PC-9 (cell line): ENCODE data around the gene MYBPHL. TPM values are rescaled to one million over a fixed set of nuclear protein-coding genes. Genes with fewer than 3 reads are reported as not detected.

ENCODE experiments used
- BruUV-seq: library from RNA; stranded (reverse); fragments of 400-500 nt; replicated peaks from 2 replicates; lab custom pipeline; 2021; lab: Mats Ljungman, UMichigan
- CTCF ChIA-PET: fragments of 300-600 bp; sonication (Branson Sonifier 250); formaldehyde crosslinking; loops from one replicate; lab custom pipeline; 2022; ENCODE audit warnings: antibody characterized with exemption; lab: Charles Lee
- POLR2A ChIA-PET: fragments of 300-600 bp; sonication (Branson Sonifier 250); formaldehyde crosslinking; loops from one replicate; lab custom pipeline; 2022; ENCODE audit warnings: antibody characterized with exemption; ENCODE audit not compliant: unreplicated experiment; lab: Charles Lee
- DNase-seq, 2 experiments: peaks; one replicate each; pipeline versions ENCODE4 v3.0.0 to v3.0.0-alpha.2; 2015 to 2022; ENCODE audit warnings: mixed read lengths in 1 of 2
- H2AFZ ChIP-seq: fragments of 200-600 bp; sonication (generic); 2 replicates; pipeline ENCODE4 v1.8.1; 2017; ENCODE audit warnings: antibody characterized with exemption
- H3F3A ChIP-seq: fragments of 200-600 bp; sonication (generic); 2 replicates; pipeline ENCODE4 v1.8.1; 2017; ENCODE audit warnings: antibody characterized with exemption, mild to moderate bottlenecking, low read depth; ENCODE audit not compliant: insufficient read depth
- H3K27ac ChIP-seq: fragments of 200-600 bp; sonication (generic); 2 replicates; pipeline ENCODE4 v1.6.1; 2016; ENCODE audit warnings: mixed run types
- H3K27me3 ChIP-seq: fragments of 200-600 bp; sonication (generic); 2 replicates; pipeline ENCODE4 v1.6.1; 2016; ENCODE audit warnings: low read depth, mixed run types; ENCODE audit not compliant: insufficient read depth
- H3K36me3 ChIP-seq: fragments of 200-600 bp; sonication (generic); 2 replicates; pipeline ENCODE4 v1.6.1; 2016; ENCODE audit warnings: low read depth, mixed run types
- H3K4me1 ChIP-seq: fragments of 200-600 bp; sonication (generic); replicated peaks from 2 replicates; pipeline ENCODE4 v1.6.1; 2016; ENCODE audit warnings: mixed run types; ENCODE audit not compliant: insufficient read depth
- H3K4me2 ChIP-seq: fragments of 200-600 bp; sonication (generic); 2 replicates; pipeline ENCODE4 v1.6.1; 2017; ENCODE audit warnings: mixed run types
- H3K4me3 ChIP-seq: fragments of 200-600 bp; sonication (generic); 2 replicates; pipeline ENCODE4 v1.6.1; 2016; ENCODE audit warnings: mixed run types
- H3K79me2 ChIP-seq: fragments of 200-600 bp; sonication (generic); 2 replicates; pipeline ENCODE4 v1.6.1; 2017; ENCODE audit warnings: low read depth, mixed run types
- H3K9me2 ChIP-seq: fragments of 200-600 bp; sonication (generic); 2 replicates; pipeline ENCODE4 v1.8.1; 2017; ENCODE audit warnings: mild to moderate bottlenecking; ENCODE audit not compliant: insufficient read depth
- H3K9me3 ChIP-seq: fragments of 200-600 bp; sonication (generic); 2 replicates; pipeline ENCODE4 v1.8.1; 2016; ENCODE audit warnings: low read depth; ENCODE audit not compliant: insufficient read depth
- H4K20me1 ChIP-seq: fragments of 200-600 bp; sonication (generic); 2 replicates; pipeline ENCODE4 v1.8.1; 2017; ENCODE audit not compliant: insufficient read depth
- EZH2 ChIP-seq: fragments of 200-600 bp; sonication (generic); IDR thresholded peaks from 2 replicates; pipeline ENCODE4 v1.8.0; 2017; ENCODE audit warnings: antibody characterized with exemption, low read depth
- intact Hi-C: fragments of 100-400 bp; cut with micrococcal nuclease; formaldehyde crosslinking; loops from one replicate; pipeline ENCODE4 v1.10.0; 2022; ENCODE audit not compliant: unreplicated experiment
- total RNA-seq: library from RNA; stranded (reverse); gene quantifications from 2 replicates; pipeline ENCODE4 v1.2.3, GENCODE V29; 2021
- TF ChIP-seq, protein P1 (sequence below): fragments of 200-600 bp; sonication (generic); conservative IDR thresholded peaks from 2 replicates; pipeline ENCODE4 v1.6.1; 2017; ENCODE audit warnings: mixed run types, antibody characterized with exemption, mild to moderate bottlenecking, moderate library complexity

MYBPHL gene
- total RNA-seq, 1 experiment from 2014 or later, result not detected

DNA sequence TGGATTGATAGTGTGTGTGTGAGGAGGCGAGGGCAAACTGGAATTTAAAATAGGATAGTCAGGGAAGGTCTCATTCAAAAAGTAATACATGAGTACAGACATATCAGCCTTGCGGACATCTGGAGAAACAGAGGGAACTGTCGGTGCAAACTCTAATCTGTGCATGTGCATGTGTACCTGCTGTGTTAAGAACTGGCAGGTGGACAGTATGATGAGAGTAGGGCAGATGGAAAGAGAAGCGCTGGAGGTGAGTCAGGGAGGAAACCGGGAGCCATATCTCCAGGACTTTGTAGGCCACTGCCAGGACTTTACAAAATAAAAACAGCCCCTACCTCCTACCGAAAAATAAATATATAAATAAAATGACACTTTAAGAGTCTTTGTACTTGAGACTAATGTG, 31.3 kb upstream of the MYBPHL start:
- Histone ChIP-seq H2AFZ (no peak overlapping the region), H3K79me2 (no peaks in the 10 kb centered on the region), H3F3A (no peaks in the 10 kb centered on the region; the same call in 1 of the 2 replicates), H3K27me3 (no peaks in the 10 kb centered on the region), H3K27ac (no peak overlapping the region), H3K4me3 (no peak overlapping the region), H3K36me3 (peaks cover 13% of the 10 kb centered on the region), H4K20me1 (no peaks in the 10 kb centered on the region), H3K9me3 (no peaks in the 10 kb centered on the region), H3K4me1 (no peaks in the 10 kb centered on the region), H3K4me2 (no peak overlapping the region), H3K9me2 (no peaks in the 10 kb centered on the region)
- intact Hi-C loops, result no loop called here
- TF ChIP-seq, protein P1, sequence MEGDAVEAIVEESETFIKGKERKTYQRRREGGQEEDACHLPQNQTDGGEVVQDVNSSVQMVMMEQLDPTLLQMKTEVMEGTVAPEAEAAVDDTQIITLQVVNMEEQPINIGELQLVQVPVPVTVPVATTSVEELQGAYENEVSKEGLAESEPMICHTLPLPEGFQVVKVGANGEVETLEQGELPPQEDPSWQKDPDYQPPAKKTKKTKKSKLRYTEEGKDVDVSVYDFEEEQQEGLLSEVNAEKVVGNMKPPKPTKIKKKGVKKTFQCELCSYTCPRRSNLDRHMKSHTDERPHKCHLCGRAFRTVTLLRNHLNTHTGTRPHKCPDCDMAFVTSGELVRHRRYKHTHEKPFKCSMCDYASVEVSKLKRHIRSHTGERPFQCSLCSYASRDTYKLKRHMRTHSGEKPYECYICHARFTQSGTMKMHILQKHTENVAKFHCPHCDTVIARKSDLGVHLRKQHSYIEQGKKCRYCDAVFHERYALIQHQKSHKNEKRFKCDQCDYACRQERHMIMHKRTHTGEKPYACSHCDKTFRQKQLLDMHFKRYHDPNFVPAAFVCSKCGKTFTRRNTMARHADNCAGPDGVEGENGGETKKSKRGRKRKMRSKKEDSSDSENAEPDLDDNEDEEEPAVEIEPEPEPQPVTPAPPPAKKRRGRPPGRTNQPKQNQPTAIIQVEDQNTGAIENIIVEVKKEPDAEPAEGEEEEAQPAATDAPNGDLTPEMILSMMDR, result no peak
- TF ChIP-seq EZH2, result no peak
- POLR2A ChIA-PET, result interaction anchor here (0.7 kb wide), 1 partner anchor 19 kb away, joined by 3 read pairs; no protein-coding TSS in a partner anchor
- BruUV-seq, result no TSS peak
- DNase-seq, result no peak
- CTCF ChIA-PET, result no interaction called here

DNA sequence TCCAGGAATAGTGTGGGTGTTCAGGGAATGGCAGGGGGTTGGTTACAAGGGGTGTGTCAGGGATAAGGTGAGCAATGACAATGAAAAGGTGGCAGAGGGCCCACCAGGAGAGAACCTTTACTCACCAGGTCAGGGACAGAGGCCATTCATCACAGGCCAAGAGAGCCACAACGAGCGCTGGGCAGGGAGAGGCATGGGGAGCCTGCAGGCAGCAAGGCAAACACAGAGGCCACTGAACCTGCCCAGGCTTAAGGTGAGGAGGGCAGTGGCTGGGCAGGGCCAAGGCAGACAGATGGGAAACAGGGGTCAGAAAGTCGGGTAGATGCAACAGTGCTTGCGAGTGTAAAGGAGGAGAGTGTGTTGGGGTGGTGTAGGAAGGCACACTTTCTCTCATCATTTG, 28.3 kb upstream of the MYBPHL start:
- no peak overlapping the region for H3K4me2 ChIP-seq
- H3K4me1 ChIP-seq, result no peaks in the 10 kb centered on the region
- POLR2A ChIA-PET, result no interaction called here
- no peaks in the 10 kb centered on the region for H3F3A ChIP-seq
- intact Hi-C loops, result no loop called here
- H3K79me2 ChIP-seq, result no peaks in the 10 kb centered on the region
- no peaks in the 10 kb centered on the region for H3K9me2 ChIP-seq
- no peaks in the 10 kb centered on the region for H4K20me1 ChIP-seq
- CTCF ChIA-PET, result interaction anchor here (0.6 to 0.7 kb wide), 2 partner anchors 52 to 867 kb away, joined by 3 to 5 read pairs; no protein-coding TSS in a partner anchor
- peaks cover 12% of the 10 kb centered on the region for H3K9me3 ChIP-seq
- no peaks in the 10 kb centered on the region for H3K27me3 ChIP-seq
- TF ChIP-seq EZH2, result no peak
- TF ChIP-seq, protein P1, result no peak
- no peak overlapping the region for H3K27ac ChIP-seq
- no peak overlapping the region for H3K4me3 ChIP-seq
- H3K36me3 ChIP-seq, result peaks cover 14% of the 10 kb centered on the region
- no peak overlapping the region for H2AFZ ChIP-seq
- BruUV-seq, result no TSS peak
- DNase-seq, result no peak

DNA sequence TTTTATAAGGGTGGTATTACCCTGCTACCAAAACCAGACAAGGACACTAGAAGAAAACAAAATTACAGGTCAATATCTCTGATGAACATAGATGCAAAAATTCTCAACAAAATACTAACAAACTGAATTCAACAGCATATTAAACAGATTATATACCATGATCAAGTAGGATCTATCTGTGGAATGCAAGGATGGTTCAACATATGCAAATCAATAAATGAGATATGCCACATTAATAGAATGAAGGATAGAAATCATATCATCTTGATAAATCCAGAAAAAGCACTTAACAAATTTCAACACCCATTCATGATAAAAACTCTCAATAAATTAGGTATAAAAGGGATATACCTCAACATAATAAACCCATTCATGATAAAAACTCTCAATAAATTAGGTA, 24.3 kb upstream of the MYBPHL start:
- no peaks in the 10 kb centered on the region for H3K27me3 ChIP-seq
- no peaks in the 10 kb centered on the region for H3K79me2 ChIP-seq
- no peak overlapping the region for H3K4me3 ChIP-seq
- no peaks in the 10 kb centered on the region for H3F3A ChIP-seq
- peaks cover 12% of the 10 kb centered on the region for H3K9me3 ChIP-seq
- H4K20me1 ChIP-seq, result no peaks in the 10 kb centered on the region
- no peak overlapping the region for H3K27ac ChIP-seq
- ChIA-PET CTCF (no interaction called here), POLR2A (no interaction called here)
- no TSS peak for BruUV-seq
- H3K4me1 ChIP-seq, result no peaks in the 10 kb centered on the region
- 0 out of 2 replicates have a peak, but pooled peaks cover 11% of the 10 kb centered on the region for H3K36me3 ChIP-seq
- no peak for DNase-seq
- intact Hi-C loops, result no loop called here
- no peak overlapping the region for H2AFZ ChIP-seq
- no peak for TF ChIP-seq EZH2
- TF ChIP-seq, protein P1, result no peak
- H3K4me2 ChIP-seq, result no peak overlapping the region
- H3K9me2 ChIP-seq, result no peaks in the 10 kb centered on the region
